GM23338 (cell line): ENCODE data around the gene NEURL3.

Experiments
- TF ChIP-seq, protein P1 (sequence below): IDR thresholded peaks from one replicate; pipeline ENCODE4 v1.6.1; 2018; ENCODE audit warnings: antibody characterized with exemption; ENCODE audit not compliant: unreplicated experiment
- TF ChIP-seq, protein P2 (sequence below), 2 experiments: fragments of 200-600 bp in 1 of 2; sonication (generic) in 1 of 2; conservative IDR thresholded peaks; 2 replicates each; pipeline versions ENCODE4 v1.5.1 to v1.6.1; 2016 to 2017; ENCODE audit warnings: antibody characterized with exemption in 2 of 2, low read depth in 2 of 2, mild to moderate bottlenecking in 2 of 2, moderate library complexity in 1 of 2

DNA sequence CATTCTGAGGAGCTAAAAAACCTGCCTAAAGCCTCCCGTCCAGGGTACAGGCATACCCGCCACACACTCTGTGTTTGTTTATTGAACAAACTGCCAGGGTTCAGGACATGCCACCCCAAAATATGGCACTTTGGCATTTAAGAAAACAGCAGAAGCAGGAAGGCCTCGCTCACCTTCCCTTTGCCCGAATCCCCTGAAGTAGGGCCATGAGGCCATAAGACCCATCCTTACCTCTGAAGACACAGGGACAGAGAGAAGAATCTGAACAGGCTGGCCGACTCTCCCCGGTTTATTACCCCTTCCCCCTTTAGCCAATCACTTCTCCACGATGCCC, 1.7 kb upstream of the NEURL3 start:
- TF ChIP-seq, protein P1, sequence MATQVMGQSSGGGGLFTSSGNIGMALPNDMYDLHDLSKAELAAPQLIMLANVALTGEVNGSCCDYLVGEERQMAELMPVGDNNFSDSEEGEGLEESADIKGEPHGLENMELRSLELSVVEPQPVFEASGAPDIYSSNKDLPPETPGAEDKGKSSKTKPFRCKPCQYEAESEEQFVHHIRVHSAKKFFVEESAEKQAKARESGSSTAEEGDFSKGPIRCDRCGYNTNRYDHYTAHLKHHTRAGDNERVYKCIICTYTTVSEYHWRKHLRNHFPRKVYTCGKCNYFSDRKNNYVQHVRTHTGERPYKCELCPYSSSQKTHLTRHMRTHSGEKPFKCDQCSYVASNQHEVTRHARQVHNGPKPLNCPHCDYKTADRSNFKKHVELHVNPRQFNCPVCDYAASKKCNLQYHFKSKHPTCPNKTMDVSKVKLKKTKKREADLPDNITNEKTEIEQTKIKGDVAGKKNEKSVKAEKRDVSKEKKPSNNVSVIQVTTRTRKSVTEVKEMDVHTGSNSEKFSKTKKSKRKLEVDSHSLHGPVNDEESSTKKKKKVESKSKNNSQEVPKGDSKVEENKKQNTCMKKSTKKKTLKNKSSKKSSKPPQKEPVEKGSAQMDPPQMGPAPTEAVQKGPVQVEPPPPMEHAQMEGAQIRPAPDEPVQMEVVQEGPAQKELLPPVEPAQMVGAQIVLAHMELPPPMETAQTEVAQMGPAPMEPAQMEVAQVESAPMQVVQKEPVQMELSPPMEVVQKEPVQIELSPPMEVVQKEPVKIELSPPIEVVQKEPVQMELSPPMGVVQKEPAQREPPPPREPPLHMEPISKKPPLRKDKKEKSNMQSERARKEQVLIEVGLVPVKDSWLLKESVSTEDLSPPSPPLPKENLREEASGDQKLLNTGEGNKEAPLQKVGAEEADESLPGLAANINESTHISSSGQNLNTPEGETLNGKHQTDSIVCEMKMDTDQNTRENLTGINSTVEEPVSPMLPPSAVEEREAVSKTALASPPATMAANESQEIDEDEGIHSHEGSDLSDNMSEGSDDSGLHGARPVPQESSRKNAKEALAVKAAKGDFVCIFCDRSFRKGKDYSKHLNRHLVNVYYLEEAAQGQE, result no peak
- TF ChIP-seq, protein P2, sequence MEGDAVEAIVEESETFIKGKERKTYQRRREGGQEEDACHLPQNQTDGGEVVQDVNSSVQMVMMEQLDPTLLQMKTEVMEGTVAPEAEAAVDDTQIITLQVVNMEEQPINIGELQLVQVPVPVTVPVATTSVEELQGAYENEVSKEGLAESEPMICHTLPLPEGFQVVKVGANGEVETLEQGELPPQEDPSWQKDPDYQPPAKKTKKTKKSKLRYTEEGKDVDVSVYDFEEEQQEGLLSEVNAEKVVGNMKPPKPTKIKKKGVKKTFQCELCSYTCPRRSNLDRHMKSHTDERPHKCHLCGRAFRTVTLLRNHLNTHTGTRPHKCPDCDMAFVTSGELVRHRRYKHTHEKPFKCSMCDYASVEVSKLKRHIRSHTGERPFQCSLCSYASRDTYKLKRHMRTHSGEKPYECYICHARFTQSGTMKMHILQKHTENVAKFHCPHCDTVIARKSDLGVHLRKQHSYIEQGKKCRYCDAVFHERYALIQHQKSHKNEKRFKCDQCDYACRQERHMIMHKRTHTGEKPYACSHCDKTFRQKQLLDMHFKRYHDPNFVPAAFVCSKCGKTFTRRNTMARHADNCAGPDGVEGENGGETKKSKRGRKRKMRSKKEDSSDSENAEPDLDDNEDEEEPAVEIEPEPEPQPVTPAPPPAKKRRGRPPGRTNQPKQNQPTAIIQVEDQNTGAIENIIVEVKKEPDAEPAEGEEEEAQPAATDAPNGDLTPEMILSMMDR (conservative IDR thresholded peaks at IDR 0.05; ENCODE audit: low read depth in 2 of 2), result no peak
